NCI-H128 (cell line): Measurements from ENCODE around the gene PRELID3B.

ENCODE experiments used
- DNase-seq: peaks from one replicate; lab custom pipeline; 2025; ENCODE audit not compliant: unreplicated experiment; lab: John Stamatoyannopoulos, UW

Gene PRELID3B

GRCh38 chr20:59042151-59042795, at the start of gene PRELID3B:
Gene PRELID3B (minus strand): TSS chr20:59042786. CDS start chr20:59042730, 56 bp downstream.
- no peak for DNase-seq

- peak; percentile 16 for DNase-seq
Observed at GRCh38 chr20:59087829-59088433, 45.3 kb upstream of the PRELID3B start.

- no peak for DNase-seq
Observed at GRCh38 chr20:59086923-59087322, 44.3 kb upstream of the PRELID3B start.

GRCh38 chr20:59084041-59084850, 41.7 kb upstream of the PRELID3B start:
- no peak for DNase-seq

- no peak for DNase-seq
Observed at GRCh38 chr20:59082981-59083380, 40.4 kb upstream of the PRELID3B start.

GRCh38 chr20:59082077-59082740, 39.6 kb upstream of the PRELID3B start:
- no peak for DNase-seq

- no peak for DNase-seq
Observed at GRCh38 chr20:59081036-59081435, 38.5 kb upstream of the PRELID3B start.

GRCh38 chr20:59078231-59078630, 35.6 kb upstream of the PRELID3B start:
- no peak for DNase-seq

- DNase-seq = no peak
Observed at GRCh38 chr20:59077705-59078104, 35.1 kb upstream of the PRELID3B start.

GRCh38 chr20:59075934-59076508, 33.4 kb upstream of the PRELID3B start:
- no peak for DNase-seq

- DNase-seq = no peak
Observed at GRCh38 chr20:59074456-59074855, 31.9 kb upstream of the PRELID3B start.

- DNase-seq = no peak
Observed at GRCh38 chr20:59073582-59073981, 31.0 kb upstream of the PRELID3B start.

- DNase-seq = no peak
Observed at GRCh38 chr20:59071216-59071615, 28.6 kb upstream of the PRELID3B start.

- DNase-seq = no peak
Observed at GRCh38 chr20:59069026-59069425, 26.4 kb upstream of the PRELID3B start.

- no peak for DNase-seq
Observed at GRCh38 chr20:59068534-59068933, 25.9 kb upstream of the PRELID3B start.

- no peak for DNase-seq
Observed at GRCh38 chr20:59064214-59064722, 21.7 kb upstream of the PRELID3B start.

GRCh38 chr20:59063358-59064213, 21.0 kb upstream of the PRELID3B start:
- DNase-seq = no peak

- DNase-seq = no peak
Observed at GRCh38 chr20:59062081-59062480, 19.5 kb upstream of the PRELID3B start.

GRCh38 chr20:59055302-59055701, 12.7 kb upstream of the PRELID3B start:
- no peak for DNase-seq

- no peak for DNase-seq
Observed at GRCh38 chr20:59051666-59052185, 9.1 kb upstream of the PRELID3B start.
